Heart right ventricle (tissue), 16 donors: ENCODE data around the gene ITIH4. TPM values are rescaled to one million over a fixed set of nuclear protein-coding genes. Genes with fewer than 3 reads are reported as not detected.
A peak's percentile ranks its signal among the peaks of the same experiment; 100 is the strongest.

Experiments
- ATAC-seq, 8 donors: fragments of 200-7000 bp; cut with Tn5 transposase; one replicate each; pipeline ENCODE4 v1.9.1; 2020; ENCODE audit warnings: mild to moderate bottlenecking in 8 of 8, moderate library complexity in 8 of 8, moderate number of reproducible peaks in 1 of 8
- DNase-seq, 2 donors: peaks; one replicate each; pipeline ENCODE4 v3.0.0-alpha.2; 2020
- H3K27ac ChIP-seq, 10 donors: fragments of 200-600 bp; sonication (generic) in 2 of 10; one replicate each; pipeline versions ENCODE4 v1.5.0 to v1.8.0; 2020 to 2022; ENCODE audit warnings: mild to moderate bottlenecking in 3 of 10
- H3K27me3 ChIP-seq, 7 donors: fragments of 200-600 bp; one replicate each; pipeline ENCODE4 v1.8.0; 2021 to 2022; ENCODE audit warnings: mild to moderate bottlenecking in 2 of 7
- H3K36me3 ChIP-seq, 9 donors: fragments of 200-600 bp; sonication (generic) in 1 of 9; one replicate each; pipeline versions ENCODE4 v1.5.0 to v1.8.0; 2020 to 2022; ENCODE audit warnings: mild to moderate bottlenecking in 2 of 9
- H3K4me1 ChIP-seq, 9 donors: fragments of 200-600 bp; sonication (generic) in 1 of 9; one replicate each; pipeline versions ENCODE4 v1.5.0 to v1.8.0; 2020 to 2022; ENCODE audit warnings: mild to moderate bottlenecking in 4 of 9
- H3K4me3 ChIP-seq, 10 donors: fragments of 200-600 bp; sonication (generic) in 2 of 10; one replicate each; pipeline versions ENCODE4 v1.5.0 to v1.8.0; 2020 to 2022; ENCODE audit warnings: mild to moderate bottlenecking in 7 of 10, moderate library complexity in 2 of 10
- H3K9me3 ChIP-seq, 11 donors: fragments of 200-600 bp in 10 of 11; sonication (generic) in 2 of 11; one replicate each; pipeline versions ENCODE4 v1.5.0 to v1.8.0; 2013 to 2022; ENCODE audit warnings: mild to moderate bottlenecking in 2 of 11, control low read depth in 1 of 11, moderate library complexity in 1 of 11
- WGBS, 2 donors: extraction: QIAGEN DNeasy Blood & Tissue Kit; methylation state at CpG; one replicate each; pipeline ENCODE4 v1.1.7; 2013; ENCODE audit warnings: inconsistent platforms in 1 of 2; 5-methylcytosine and 5-hydroxymethylcytosine counted together
- intact Hi-C, 10 donors: fragments of 100-400 bp; cut with DNase I; formaldehyde crosslinking; loops; one replicate each; pipeline versions ENCODE4 v1.11.1 to v1.14.2; 2022
- polyA plus RNA-seq, 2 donors: library from polyadenylated mRNA; stranded (reverse); fragments of 200-250 nt; gene quantifications; one replicate each; pipeline ENCODE4 v1.2.3, GENCODE V29; 2013
- total RNA-seq, 10 donors: library from RNA; stranded (reverse); fragmentation: NEBNext Ultra II Directional in 3 of 10; extraction: Animal tissue kit (Norgen Biotek cat#: 25700) in 3 of 10; gene quantifications; one replicate each; pipeline versions ENCODE4 v1.2.1 to v1.2.4, GENCODE V29; 2021 to 2023
- TF ChIP-seq, protein P1 (sequence below), 9 donors: fragments of 200-600 bp; sonication (generic) in 2 of 9; IDR thresholded peaks; one replicate each; pipeline versions ENCODE4 v1.5.0 to v1.8.0; 2021 to 2022; ENCODE audit warnings: antibody characterized with exemption in 9 of 9, mild to moderate bottlenecking in 5 of 9, moderate library complexity in 1 of 9
- donor health status: Arrhythmogenic right ventricular cardiomyopathy.
- donor health status: ischemic (EF 13 %, LVEDD 7.1; RV severe dilation, severe dysfunction).
- donor health status: healthy with polysubstance abuse.
- donor health status: DM: no; HTN: yes; CAD: no.
- donor health status: DM: no; HTN: no; CAD: no.
- donor health status: ischemic (EF 25% LVEDD 6.9; RV normal size, moderate dysfunction).
- donor health status: ischemic (EF 25% LVEDD 5.7; RV mildly dilated, moderate dysfunction).
- donor health status: healthy.
- donor health status: DM: yes; HTN: yes; CAD: no.
- donor health status: Ischemic cardiomyopathy.
- donor health status: ischemic (EF 35%, LVEDD 5.7; RV mildly dilated, moderate dysfunction).
- donor health status: nonischemic (EF 11% LVEDD 7.7; RV severe dilation, severe dysfunction).
- donor health status: DM: yes; HTN: yes; CAD: no.
- donor health status: PGD.
- donor health status: ischemic (EF 29% LVEDD 5.4; RV normal size, mild dysfunction).
- donor health status: nonischemic (EF 23%, LVEDD 6.1; RV moderate dilation, normal function).

ITIH4 gene
- total and polyA plus RNA-seq, 12 donors = 1.5 to 17.9 (median 4.3) TPM

GRCh38 chr3:52872245-52872644, 41.8 kb upstream of the ITIH4 start:
- TF ChIP-seq, protein P1, sequence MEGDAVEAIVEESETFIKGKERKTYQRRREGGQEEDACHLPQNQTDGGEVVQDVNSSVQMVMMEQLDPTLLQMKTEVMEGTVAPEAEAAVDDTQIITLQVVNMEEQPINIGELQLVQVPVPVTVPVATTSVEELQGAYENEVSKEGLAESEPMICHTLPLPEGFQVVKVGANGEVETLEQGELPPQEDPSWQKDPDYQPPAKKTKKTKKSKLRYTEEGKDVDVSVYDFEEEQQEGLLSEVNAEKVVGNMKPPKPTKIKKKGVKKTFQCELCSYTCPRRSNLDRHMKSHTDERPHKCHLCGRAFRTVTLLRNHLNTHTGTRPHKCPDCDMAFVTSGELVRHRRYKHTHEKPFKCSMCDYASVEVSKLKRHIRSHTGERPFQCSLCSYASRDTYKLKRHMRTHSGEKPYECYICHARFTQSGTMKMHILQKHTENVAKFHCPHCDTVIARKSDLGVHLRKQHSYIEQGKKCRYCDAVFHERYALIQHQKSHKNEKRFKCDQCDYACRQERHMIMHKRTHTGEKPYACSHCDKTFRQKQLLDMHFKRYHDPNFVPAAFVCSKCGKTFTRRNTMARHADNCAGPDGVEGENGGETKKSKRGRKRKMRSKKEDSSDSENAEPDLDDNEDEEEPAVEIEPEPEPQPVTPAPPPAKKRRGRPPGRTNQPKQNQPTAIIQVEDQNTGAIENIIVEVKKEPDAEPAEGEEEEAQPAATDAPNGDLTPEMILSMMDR (IDR thresholded peaks at IDR 0.05) = peak in 1 of 9 donors; percentile 6
- peaks cover 0 to 24% (median 0%) of the 10 kb centered on the region in 9 donors for H3K4me1 ChIP-seq
- no peak for ATAC-seq

DNA sequence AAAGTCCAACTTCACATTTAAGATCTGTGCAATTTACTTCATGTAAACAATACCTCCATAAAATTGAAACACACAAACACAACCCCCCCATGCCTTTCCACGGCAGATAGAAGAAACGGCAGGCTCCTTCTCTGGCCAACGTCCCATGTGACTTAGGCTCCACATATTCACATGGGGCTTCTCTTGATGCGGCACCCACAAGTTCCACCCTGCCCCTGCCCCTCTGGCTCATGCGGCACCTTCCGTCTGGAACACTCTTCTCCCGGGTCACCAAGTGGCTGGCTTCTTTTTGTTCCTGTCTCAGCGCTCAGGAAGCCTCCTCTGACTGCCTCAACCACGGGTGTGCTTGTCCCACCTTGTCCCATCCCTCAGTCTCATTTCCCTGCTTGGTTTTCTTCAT, 41.3 kb upstream of the ITIH4 start:
- 80 to 87% methylated on average over 9 of the region's 9 CpGs for WGBS, 2 donors
- intact Hi-C loops = no loop called here
- TF ChIP-seq, protein P1 (IDR thresholded peaks at IDR 0.05) = no peak
- Histone ChIP-seq H3K4me1 (peaks cover 0 to 24% (median 0%) of the 10 kb centered on the region in 9 donors), H3K27ac (no peak overlapping the region), H3K4me3 (no peak overlapping the region), H3K27me3 (no peaks in the 10 kb centered on the region), H3K36me3 (no peaks in the 10 kb centered on the region), H3K9me3 (no peaks in the 10 kb centered on the region)
- DNase-seq = no peak
- ATAC-seq = no peak

More at GRCh38 chr3:52872245-52872644, 41.8 kb upstream of the ITIH4 start:
- Histone ChIP-seq H3K27me3 (no peaks in the 10 kb centered on the region), H3K9me3 (no peaks in the 10 kb centered on the region), H3K4me3 (no peak overlapping the region), H3K36me3 (no peaks in the 10 kb centered on the region), H3K27ac (no peak overlapping the region)
- intact Hi-C loops = no loop called here
- WGBS, 2 donors = 93 to 94% methylated on average over 3 of the region's 3 CpGs
- no peak for DNase-seq

- H3K27ac ChIP-seq = no peak overlapping the region
- peaks cover 0 to 3% (median 0%) of the 10 kb centered on the region in 9 donors for H3K36me3 ChIP-seq
- intact Hi-C loops = no loop called here
- no peaks in the 10 kb centered on the region for H3K27me3 ChIP-seq
- H3K4me3 ChIP-seq = no peak overlapping the region
- DNase-seq = no peak
- no peak for ATAC-seq
- H3K4me1 ChIP-seq = peaks cover 0 to 24% (median 0%) of the 10 kb centered on the region in 9 donors
- peaks cover 0 to under 1% (median 0%) of the 10 kb centered on the region in 11 donors for H3K9me3 ChIP-seq
- TF ChIP-seq, protein P1 (IDR thresholded peaks at IDR 0.05) = no peak
- WGBS, 2 donors = 97 to 100% methylated on average over 10 of the region's 10 CpGs
Measured at GRCh38 chr3:52870471-52870870, 40.0 kb upstream of the ITIH4 start.

- ATAC-seq = no peak
Measured at GRCh38 chr3:52866427-52866826, 36.0 kb upstream of the ITIH4 start.

More at GRCh38 chr3:52866427-52866826, 36.0 kb upstream of the ITIH4 start:
- intact Hi-C loops = no loop called here
- Histone ChIP-seq H3K27ac (no peak overlapping the region), H3K9me3 (peaks cover 0 to 12% (median 0%) of the 10 kb centered on the region in 11 donors), H3K27me3 (no peaks in the 10 kb centered on the region), H3K4me3 (no peak overlapping the region), H3K4me1 (peaks cover 0 to 4% (median 0%) of the 10 kb centered on the region in 9 donors), H3K36me3 (peaks cover 0 to 4% (median 0%) of the 10 kb centered on the region in 9 donors)
- TF ChIP-seq, protein P1 (IDR thresholded peaks at IDR 0.05) = no peak
- no peak for DNase-seq
- 93 to 95% methylated on average over 12 of the region's 12 CpGs for WGBS, 2 donors
